ENCODE data around the gene PLIN1. TPM values are rescaled to one million over a fixed set of nuclear protein-coding genes. Genes with fewer than 3 reads are reported as not detected.

PLIN1 gene
- polyA plus RNA-seq, 1 donor (not counting 4 experiments of a cell fraction or from before 2014, with no cell fraction given), result 0.30 TPM

GRCh38 chr15:89670971-89671560 lies 8.1 kb downstream of the PLIN1 start:
- Histone ChIP-seq H3K9me3 (ENCODE audit: control insufficient read depth, low read depth, low read length) (no peaks in the 10 kb centered on the region), H3K4me2 (ENCODE audit: control insufficient read depth, extremely low read depth, insufficient read depth, low read depth, low read length) (no peak overlapping the region), H2AFZ (ENCODE audit: control insufficient read depth, low read length) (no peak overlapping the region), H3K4me1 (ENCODE audit: control insufficient read depth, extremely low read depth, insufficient read depth, low read length) (no peaks in the 10 kb centered on the region), H4K20me1 (ENCODE audit: control insufficient read depth, extremely low read depth, insufficient read depth, low read length) (no peaks in the 10 kb centered on the region), H3K79me2 (ENCODE audit: control insufficient read depth, insufficient read depth, low read length) (no peaks in the 10 kb centered on the region), H3K27me3 (ENCODE audit: control insufficient read depth, extremely low read depth, insufficient read depth, low read length) (no peaks in the 10 kb centered on the region), H3K4me3 (ENCODE audit: control insufficient read depth in 2 of 3, extremely low read depth in 1 of 3, insufficient read depth in 2 of 3, low read depth in 1 of 3, low read length in 3 of 3) (no peak overlapping the region), H3K9me1 (ENCODE audit: control insufficient read depth, extremely low read depth, insufficient read depth, low read length) (no peaks in the 10 kb centered on the region), H3K27ac (ENCODE audit: control insufficient read depth, insufficient read depth, low read length) (no peak overlapping the region), H3K9ac (ENCODE audit: control insufficient read depth, extremely low read depth, insufficient read depth, low read length) (no peak overlapping the region), H3K36me3 (ENCODE audit: control insufficient read depth in 2 of 2, extremely low read depth in 1 of 2, insufficient read depth in 2 of 2, low read length in 2 of 2) (no peaks in the 10 kb centered on the region)
- DNase-seq (ENCODE audit: low read depth, low spot score) (no peak), FAIRE-seq (no peak)
- TF ChIP-seq CTCF (optimal IDR thresholded peaks at IDR 0.05 in 1 of 3, IDR thresholded peaks at IDR 0.05 in 1 of 3, conservative IDR thresholded peaks at IDR 0.05 in 1 of 3; ENCODE audit: extremely low read depth in 1 of 3, insufficient read depth in 2 of 3, low read length in 3 of 3), result no peak
- TF ChIP-seq EZH2 (IDR thresholded peaks at IDR 0.05; ENCODE audit: low read length), result no peak
- dilution Hi-C loops (cut with MboI; ENCODE audit: extremely low pct_ligation_motif_present, low sequenced_read_pairs), result no loop called here

DNA sequence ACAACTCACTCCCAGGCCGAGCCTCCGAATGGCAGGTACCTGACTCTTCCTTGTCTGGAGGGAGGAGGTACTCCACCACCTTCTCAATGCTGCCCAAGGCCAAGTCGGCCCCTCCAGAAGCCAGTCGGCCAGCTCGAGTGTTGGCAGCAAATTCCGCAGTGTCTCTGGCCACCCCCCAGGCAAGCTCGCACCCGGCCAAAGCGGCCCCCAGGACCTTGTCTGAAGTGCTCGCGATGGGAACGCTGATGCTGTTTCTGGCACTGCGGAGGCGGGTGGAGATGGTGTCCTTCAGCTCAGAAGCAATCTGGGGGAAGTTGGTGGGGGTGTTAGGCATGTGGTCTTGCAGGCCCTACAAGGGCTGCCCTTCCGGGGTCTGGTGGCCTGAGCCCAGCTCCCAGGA lies 9.2 kb downstream of the PLIN1 start:
- Histone ChIP-seq H3K79me2 (ENCODE audit: control insufficient read depth, insufficient read depth, low read length) (no peaks in the 10 kb centered on the region), H3K4me2 (ENCODE audit: control insufficient read depth, extremely low read depth, insufficient read depth, low read depth, low read length) (no peak overlapping the region), H3K9ac (ENCODE audit: control insufficient read depth, extremely low read depth, insufficient read depth, low read length) (no peak overlapping the region), H3K9me3 (ENCODE audit: control insufficient read depth, low read depth, low read length) (no peaks in the 10 kb centered on the region), H4K20me1 (ENCODE audit: control insufficient read depth, extremely low read depth, insufficient read depth, low read length) (no peaks in the 10 kb centered on the region), H3K27ac (ENCODE audit: control insufficient read depth, insufficient read depth, low read length) (no peak overlapping the region), H2AFZ (ENCODE audit: control insufficient read depth, low read length) (no peak overlapping the region), H3K9me1 (ENCODE audit: control insufficient read depth, extremely low read depth, insufficient read depth, low read length) (no peaks in the 10 kb centered on the region), H3K36me3 (ENCODE audit: control insufficient read depth in 2 of 2, extremely low read depth in 1 of 2, insufficient read depth in 2 of 2, low read length in 2 of 2) (no peaks in the 10 kb centered on the region), H3K4me3 (ENCODE audit: control insufficient read depth in 2 of 3, extremely low read depth in 1 of 3, insufficient read depth in 2 of 3, low read depth in 1 of 3, low read length in 3 of 3) (no peak overlapping the region), H3K4me1 (ENCODE audit: control insufficient read depth, extremely low read depth, insufficient read depth, low read length) (no peaks in the 10 kb centered on the region), H3K27me3 (ENCODE audit: control insufficient read depth, extremely low read depth, insufficient read depth, low read length) (no peaks in the 10 kb centered on the region)
- FAIRE-seq, result no peak
- dilution Hi-C loops (cut with MboI; ENCODE audit: extremely low pct_ligation_motif_present, low sequenced_read_pairs), result no loop called here
- DNase-seq (ENCODE audit: low read depth, low spot score), result no peak
- TF ChIP-seq CTCF (optimal IDR thresholded peaks at IDR 0.05 in 1 of 3, IDR thresholded peaks at IDR 0.05 in 1 of 3, conservative IDR thresholded peaks at IDR 0.05 in 1 of 3; ENCODE audit: extremely low read depth in 1 of 3, insufficient read depth in 2 of 3, low read length in 3 of 3) (no peak), EZH2 (IDR thresholded peaks at IDR 0.05; ENCODE audit: low read length) (no peak)
